D721Med (cell line): ENCODE data around the gene SLC9A1.
A peak's percentile ranks its signal among the peaks of the same experiment; 100 is the strongest.

Experiments
- DNase-seq: peaks from one replicate; pipeline ENCODE4 v3.0.0; 2011; ENCODE audit warnings: low spot score; ENCODE audit not compliant: insufficient read length
- FAIRE-seq: peaks from 2 replicates; lab custom pipeline; 2011; peaks lifted over from hg19 to GRCh38; lab: Jason Lieb, UNC
- CTCF ChIP-seq: IDR thresholded peaks from 2 replicates; pipeline ENCODE4 v1.5.1; 2012; ENCODE audit warnings: mild to moderate bottlenecking, control low read depth; ENCODE audit not compliant: insufficient read depth; ENCODE audit errors: missing control alignments

Gene SLC9A1

GRCh38 chr1:27106561-27107323 lies 48.2 kb downstream of the SLC9A1 start:
- no peak for DNase-seq
- TF ChIP-seq CTCF = no peak
- FAIRE-seq = no peak

GRCh38 chr1:27105018-27105417 lies 49.9 kb downstream of the SLC9A1 start:
- FAIRE-seq = no peak
- TF ChIP-seq CTCF = no peak
- no peak for DNase-seq

GRCh38 chr1:27103498-27103897 lies 51.4 kb downstream of the SLC9A1 start:
- DNase-seq (no peak), FAIRE-seq (no peak)
- no peak for TF ChIP-seq CTCF

GRCh38 chr1:27102707-27103468 lies 52.0 kb downstream of the SLC9A1 start:
- peak; percentile 79 for DNase-seq
- TF ChIP-seq CTCF = peak; percentile 89
- no peak for FAIRE-seq

GRCh38 chr1:27102134-27102706 lies 52.7 kb downstream of the SLC9A1 start:
- no peak for TF ChIP-seq CTCF
- no peak for FAIRE-seq
- no peak for DNase-seq

GRCh38 chr1:27101696-27102095 lies 53.2 kb downstream of the SLC9A1 start:
- FAIRE-seq = no peak
- no peak for DNase-seq
- TF ChIP-seq CTCF = no peak
